ENCODE measurements around the gene SPPL3.
"Not testable (repeated sequence)": the region's sequence is repeated elsewhere in the genome, so short reads cannot be mapped to it uniquely, and the experiment has no call there.

The SPPL3 gene

GRCh38 chr12:120839503-120839902, 64.7 kb downstream of the SPPL3 start:
- no peak for DNase-seq

DNA sequence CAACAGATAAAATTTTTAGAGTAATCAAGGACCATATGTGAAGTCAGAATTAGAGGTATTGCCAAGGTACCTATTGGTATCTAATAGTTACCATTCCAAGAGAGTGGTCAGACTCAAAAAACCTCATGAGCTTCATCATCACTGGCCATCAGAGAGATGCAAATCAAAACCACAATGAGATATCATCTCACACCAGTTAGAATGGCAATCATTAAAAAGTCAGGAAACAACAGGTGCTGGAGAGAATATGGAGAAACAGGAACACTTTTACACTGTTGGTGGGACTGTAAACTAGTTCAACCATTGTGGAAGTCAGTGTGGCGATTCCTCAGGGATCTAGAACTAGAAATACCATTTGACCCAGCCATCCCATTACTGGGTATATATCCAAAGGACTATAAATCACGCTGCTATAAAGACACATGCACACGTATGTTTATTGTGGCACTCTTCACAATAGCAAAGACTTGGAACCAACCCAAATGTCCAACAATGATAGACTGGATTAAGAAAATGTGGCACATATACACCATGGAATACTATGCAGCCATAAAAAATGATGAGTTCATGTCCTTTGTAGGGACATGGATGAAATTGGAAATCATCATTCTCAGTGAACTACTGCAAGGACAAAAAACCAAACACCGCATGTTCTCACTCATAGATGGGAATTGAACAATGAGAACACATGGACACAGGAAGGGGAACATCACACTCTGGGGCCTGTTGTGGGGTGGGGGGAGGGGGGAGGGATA, 65.4 kb downstream of the SPPL3 start:
- DNase-seq = not testable (repeated sequence)

GRCh38 chr12:120836114-120836684, 68.0 kb downstream of the SPPL3 start:
- DNase-seq = no peak

- DNase-seq = no peak
Observed at GRCh38 chr12:120835657-120836056, 68.5 kb downstream of the SPPL3 start.

- no peak for DNase-seq
Observed at GRCh38 chr12:120835304-120835612, 68.9 kb downstream of the SPPL3 start.

GRCh38 chr12:120834489-120835303, 69.5 kb downstream of the SPPL3 start:
- DNase-seq = no peak

DNA sequence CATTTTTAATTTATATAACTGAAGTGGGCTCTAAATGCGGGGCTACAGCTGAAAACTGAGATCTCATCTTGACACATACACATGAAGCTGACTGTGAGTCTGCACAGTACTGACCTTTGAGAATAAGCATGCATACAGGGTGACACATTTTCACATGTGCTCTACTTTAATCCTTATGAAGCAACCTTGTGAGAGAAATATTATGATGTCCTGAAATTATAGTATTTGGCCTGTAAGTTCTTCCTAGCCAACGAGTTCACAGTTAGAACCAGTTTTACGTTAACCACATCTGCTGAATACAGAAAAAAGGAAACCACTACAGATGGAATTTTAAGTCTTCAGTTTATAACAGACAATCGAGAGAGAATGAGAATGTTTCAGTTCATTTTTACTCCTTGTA, 70.3 kb downstream of the SPPL3 start:
- no peak for DNase-seq

GRCh38 chr12:120832737-120833136, 71.4 kb downstream of the SPPL3 start:
- DNase-seq = no peak

- no peak for DNase-seq
Observed at GRCh38 chr12:120831648-120832267, 72.4 kb downstream of the SPPL3 start.

- no peak for DNase-seq
Observed at GRCh38 chr12:120830966-120831365, 73.2 kb downstream of the SPPL3 start.

DNA sequence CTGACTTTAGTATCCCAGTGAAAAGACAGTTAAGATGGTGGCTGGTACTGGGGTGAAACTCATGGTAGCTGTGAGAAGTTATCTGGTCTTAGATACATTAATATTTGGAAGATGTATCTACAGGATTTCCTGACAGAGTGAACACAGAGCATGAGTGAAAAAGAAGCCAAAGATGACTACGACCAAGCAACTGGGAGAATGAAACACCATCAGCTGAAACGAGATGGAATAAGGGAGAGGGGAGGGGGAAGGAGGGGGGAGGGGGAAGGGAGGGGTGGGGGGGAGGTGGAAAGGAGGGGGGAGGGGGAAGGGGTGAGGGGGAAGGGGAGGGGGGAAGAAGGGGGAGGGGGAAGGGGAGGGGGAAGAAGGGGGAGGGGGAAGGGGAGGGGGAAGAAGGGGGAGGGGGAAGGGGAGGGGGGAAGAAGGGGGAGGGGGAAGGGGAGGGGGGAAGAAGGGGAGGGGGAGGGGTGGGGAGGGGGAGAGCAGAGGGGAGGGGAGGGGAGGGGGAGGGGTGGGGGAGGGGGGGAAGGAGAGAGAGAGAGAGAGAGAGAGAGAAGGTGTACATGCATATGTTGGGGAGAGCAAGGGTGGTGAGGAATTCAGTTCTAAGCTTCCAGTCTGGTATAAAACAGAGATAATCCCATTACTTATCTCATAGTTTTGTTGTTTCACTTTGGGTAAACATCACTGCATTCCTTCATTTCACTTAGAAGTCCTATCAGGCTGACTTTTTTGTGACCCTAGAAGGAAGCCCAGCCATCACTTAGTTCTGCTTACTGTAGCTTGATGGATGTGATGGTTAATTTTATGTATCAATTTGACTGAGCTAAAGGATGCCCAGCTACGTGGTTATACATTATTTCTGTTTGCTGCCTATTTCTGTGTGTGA, 73.9 kb downstream of the SPPL3 start:
- no peak for DNase-seq

DNA sequence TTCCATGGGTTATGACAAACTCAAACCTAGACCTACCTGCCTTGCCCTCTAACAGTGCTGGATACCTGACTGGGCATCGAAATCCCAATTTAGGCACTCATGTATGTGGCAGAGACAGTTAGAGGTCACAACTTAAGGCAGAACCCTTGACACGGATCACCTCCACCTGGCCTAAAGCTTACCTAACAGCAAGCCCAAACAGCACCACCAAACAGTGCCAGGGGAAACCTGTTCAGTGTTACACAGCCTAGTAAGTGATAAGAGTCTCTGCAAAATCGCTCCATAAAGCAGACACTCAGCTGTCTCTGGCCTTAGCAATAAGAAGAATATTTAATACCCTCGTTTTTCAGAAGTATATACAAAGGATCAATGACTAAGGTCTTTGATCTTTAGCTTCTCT, 77.8 kb downstream of the SPPL3 start:
- DNase-seq = no peak

- no peak for DNase-seq
Observed at GRCh38 chr12:120825337-120825736, 78.8 kb downstream of the SPPL3 start.

GRCh38 chr12:120822832-120823503, 81.2 kb downstream of the SPPL3 start:
- no peak for DNase-seq

- DNase-seq = no peak
Observed at GRCh38 chr12:120821878-120822277, 82.3 kb downstream of the SPPL3 start.

- no peak for DNase-seq
Observed at GRCh38 chr12:120820884-120821510, 83.2 kb downstream of the SPPL3 start.

DNA sequence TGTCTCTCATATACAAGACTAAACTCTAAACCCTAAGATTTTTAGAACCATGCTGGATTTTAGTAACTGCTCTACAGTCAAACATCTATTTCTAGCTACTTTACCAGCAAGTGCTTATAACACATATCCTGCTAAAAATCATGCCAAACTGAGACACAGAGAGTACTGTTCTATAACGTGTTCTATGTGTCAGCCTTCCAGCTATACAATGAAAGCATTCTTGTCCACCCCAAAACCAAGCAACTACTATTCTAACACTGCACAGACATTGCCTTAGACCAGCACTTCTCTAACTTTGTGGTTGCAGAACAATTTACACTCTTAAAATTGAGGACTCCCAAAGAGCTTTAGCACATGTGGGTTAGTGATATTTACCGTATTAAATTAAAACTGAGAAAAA, 85.7 kb downstream of the SPPL3 start:
- no peak for DNase-seq

- DNase-seq = no peak
Observed at GRCh38 chr12:120817559-120818330, 86.4 kb downstream of the SPPL3 start.

- no peak for DNase-seq
Observed at GRCh38 chr12:120816363-120816762, 87.8 kb downstream of the SPPL3 start.

DNA sequence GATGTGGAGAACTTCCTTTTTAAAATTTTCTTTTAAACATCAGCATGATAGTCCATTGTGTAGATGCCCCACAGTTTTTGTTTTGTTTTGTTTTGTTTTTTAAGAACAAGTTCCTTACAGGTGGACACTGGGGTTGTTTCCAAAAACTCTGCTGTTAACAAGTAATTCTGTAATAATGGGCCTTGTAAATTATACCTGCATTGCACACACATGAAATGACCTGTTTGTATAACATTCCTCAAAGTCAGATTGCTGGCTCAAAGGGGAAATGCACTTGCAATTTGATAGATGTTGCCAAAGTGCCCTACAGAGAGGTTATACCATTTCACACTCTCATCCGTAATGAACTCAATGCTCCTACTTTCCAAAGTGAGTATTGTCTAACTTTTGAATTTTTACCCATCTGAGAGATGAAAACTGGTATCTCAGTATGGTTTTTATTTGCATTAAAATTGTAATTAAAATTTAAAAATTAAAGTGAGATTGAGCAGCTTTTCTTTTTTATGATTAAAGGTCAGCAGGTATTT, 89.2 kb downstream of the SPPL3 start:
- no peak for DNase-seq
